ENCODE measurements around the gene PHACTR4. TPM values are rescaled to one million over a fixed set of nuclear protein-coding genes. Genes with fewer than 3 reads are reported as not detected.

Gene PHACTR4
- total and polyA plus RNA-seq, 9 of the 15 experiments (the other 6 are each of a cell fraction or from before 2014, with no cell fraction given) = 6.4 to 43.6 (median 14.2) TPM

GRCh38 chr1:28510273-28510969 lies 140.9 kb downstream of the PHACTR4 start (continued):
- TF ChIP-seq MYNN (IDR thresholded peaks at IDR 0.05) = peak; percentile 85
- TF ChIP-seq MYNN (CRISPR knock-in tag; IDR thresholded peaks at IDR 0.05) = no peak
- TF ChIP-seq ZNF431 (CRISPR knock-in tag; IDR thresholded peaks at IDR 0.05) = peak; percentile 41; the same call in 1 of the 2 replicates
- TF ChIP-seq SRSF1 (IDR thresholded peaks at IDR 0.05; ENCODE audit: low read depth, low read length) = no peak
- no peak for TF ChIP-seq ARID3A (IDR thresholded peaks at IDR 0.05; ENCODE audit: borderline replicate concordance, low read depth, low read length)
- TF ChIP-seq SIX5 (IDR thresholded peaks at IDR 0.05; ENCODE audit: borderline replicate concordance in 1 of 2, insufficient read depth in 1 of 2, low read depth in 1 of 2, low read length in 2 of 2) = peak in 1 of 2 experiments; percentile 31; a peak in 1 of 4 replicates
- TF ChIP-seq, protein P1, sequence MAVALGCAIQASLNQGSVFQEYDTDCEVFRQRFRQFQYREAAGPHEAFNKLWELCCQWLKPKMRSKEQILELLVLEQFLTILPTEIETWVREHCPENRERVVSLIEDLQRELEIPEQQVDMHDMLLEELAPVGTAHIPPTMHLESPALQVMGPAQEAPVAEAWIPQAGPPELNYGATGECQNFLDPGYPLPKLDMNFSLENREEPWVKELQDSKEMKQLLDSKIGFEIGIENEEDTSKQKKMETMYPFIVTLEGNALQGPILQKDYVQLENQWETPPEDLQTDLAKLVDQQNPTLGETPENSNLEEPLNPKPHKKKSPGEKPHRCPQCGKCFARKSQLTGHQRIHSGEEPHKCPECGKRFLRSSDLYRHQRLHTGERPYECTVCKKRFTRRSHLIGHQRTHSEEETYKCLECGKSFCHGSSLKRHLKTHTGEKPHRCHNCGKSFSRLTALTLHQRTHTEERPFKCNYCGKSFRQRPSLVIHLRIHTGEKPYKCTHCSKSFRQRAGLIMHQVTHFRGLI (CRISPR knock-in tag; IDR thresholded peaks at IDR 0.05) = no peak
- peak; percentile 76 for TF ChIP-seq ZNF717 (CRISPR knock-in tag; IDR thresholded peaks at IDR 0.05)
- TF ChIP-seq SNRNP70 (optimal IDR thresholded peaks at IDR 0.05; ENCODE audit: low read depth, low read length) = peak; percentile 60
- peak; percentile 88 for TF ChIP-seq TAF1 (IDR thresholded peaks at IDR 0.05; ENCODE audit: control insufficient read depth, extremely low read depth, insufficient read depth, low read length, severe bottlenecking)
- 0 out of 2 replicates have a peak, but pooled peaks have one; percentile 12 for TF ChIP-seq ZEB2 (IDR thresholded peaks at IDR 0.05)
- peak; percentile 10 for TF ChIP-seq E2F8 (IDR thresholded peaks at IDR 0.05; ENCODE audit: low read depth, partially characterized antibody)
- peak; percentile 69 for TF ChIP-seq ZNF561 (CRISPR knock-in tag; conservative IDR thresholded peaks at IDR 0.05)
- no peak for TF ChIP-seq ARNT (IDR thresholded peaks at IDR 0.05)
- TF ChIP-seq ZSCAN32 (CRISPR knock-in tag; IDR thresholded peaks at IDR 0.05) = peak; percentile 42
- TF ChIP-seq, protein P2, sequence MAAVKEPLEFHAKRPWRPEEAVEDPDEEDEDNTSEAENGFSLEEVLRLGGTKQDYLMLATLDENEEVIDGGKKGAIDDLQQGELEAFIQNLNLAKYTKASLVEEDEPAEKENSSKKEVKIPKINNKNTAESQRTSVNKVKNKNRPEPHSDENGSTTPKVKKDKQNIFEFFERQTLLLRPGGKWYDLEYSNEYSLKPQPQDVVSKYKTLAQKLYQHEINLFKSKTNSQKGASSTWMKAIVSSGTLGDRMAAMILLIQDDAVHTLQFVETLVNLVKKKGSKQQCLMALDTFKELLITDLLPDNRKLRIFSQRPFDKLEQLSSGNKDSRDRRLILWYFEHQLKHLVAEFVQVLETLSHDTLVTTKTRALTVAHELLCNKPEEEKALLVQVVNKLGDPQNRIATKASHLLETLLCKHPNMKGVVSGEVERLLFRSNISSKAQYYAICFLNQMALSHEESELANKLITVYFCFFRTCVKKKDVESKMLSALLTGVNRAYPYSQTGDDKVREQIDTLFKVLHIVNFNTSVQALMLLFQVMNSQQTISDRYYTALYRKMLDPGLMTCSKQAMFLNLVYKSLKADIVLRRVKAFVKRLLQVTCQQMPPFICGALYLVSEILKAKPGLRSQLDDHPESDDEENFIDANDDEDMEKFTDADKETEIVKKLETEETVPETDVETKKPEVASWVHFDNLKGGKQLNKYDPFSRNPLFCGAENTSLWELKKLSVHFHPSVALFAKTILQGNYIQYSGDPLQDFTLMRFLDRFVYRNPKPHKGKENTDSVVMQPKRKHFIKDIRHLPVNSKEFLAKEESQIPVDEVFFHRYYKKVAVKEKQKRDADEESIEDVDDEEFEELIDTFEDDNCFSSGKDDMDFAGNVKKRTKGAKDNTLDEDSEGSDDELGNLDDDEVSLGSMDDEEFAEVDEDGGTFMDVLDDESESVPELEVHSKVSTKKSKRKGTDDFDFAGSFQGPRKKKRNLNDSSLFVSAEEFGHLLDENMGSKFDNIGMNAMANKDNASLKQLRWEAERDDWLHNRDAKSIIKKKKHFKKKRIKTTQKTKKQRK (IDR thresholded peaks at IDR 0.05; ENCODE audit: borderline replicate concordance, low read depth, low read length) = 0 out of 2 replicates have a peak, but pooled peaks have one; percentile 42
- TF ChIP-seq TCFL5 (CRISPR knock-in tag; conservative IDR thresholded peaks at IDR 0.05) = 0 out of 2 replicates have a peak, but pooled peaks have one; percentile 7

All from K562 (cell line).